Hematopoietic multipotent progenitor cell treated with erythropoietin and hydrocortisone succinate and interleukin-3 and kit ligand, for 8 days (in vitro differentiated cells): ENCODE results near the gene CTNNA3.

Source experiments
- DNase-seq: peaks from one replicate; pipeline ENCODE4 v3.0.0-alpha.2; 2015

Gene CTNNA3

GRCh38 chr10:67098461-67098860 is 597.5 kb downstream of the CTNNA3 start:
- DNase-seq = no peak

GRCh38 chr10:67095531-67095930 is 600.5 kb downstream of the CTNNA3 start:
- no peak for DNase-seq

- no peak for DNase-seq
These were observed 608.0 kb downstream of the CTNNA3 start for GRCh38 chr10:67088036-67088435.

GRCh38 chr10:67087135-67087425 is 608.9 kb downstream of the CTNNA3 start:
- DNase-seq = no peak

GRCh38 chr10:67086327-67087134 is 609.5 kb downstream of the CTNNA3 start:
- DNase-seq = no peak

- peak; percentile 77 for DNase-seq
These were observed 616.9 kb downstream of the CTNNA3 start for GRCh38 chr10:67079126-67079525.

GRCh38 chr10:67077376-67077775 is 618.6 kb downstream of the CTNNA3 start:
- DNase-seq = no peak

GRCh38 chr10:67076144-67076543 is 619.9 kb downstream of the CTNNA3 start:
- DNase-seq = no peak

- no peak for DNase-seq
These were observed 620.5 kb downstream of the CTNNA3 start for GRCh38 chr10:67075491-67075971.

GRCh38 chr10:67072654-67073053 is 623.3 kb downstream of the CTNNA3 start:
- DNase-seq = no peak

GRCh38 chr10:67050415-67050814 is 645.6 kb downstream of the CTNNA3 start:
- DNase-seq = no peak

GRCh38 chr10:67049988-67050387 is 646.0 kb downstream of the CTNNA3 start:
- DNase-seq = no peak

- no peak for DNase-seq
These were observed 649.5 kb downstream of the CTNNA3 start for GRCh38 chr10:67046507-67046906.

GRCh38 chr10:67045404-67045803 is 650.6 kb downstream of the CTNNA3 start:
- no peak for DNase-seq

GRCh38 chr10:67043041-67043440 is 653.0 kb downstream of the CTNNA3 start:
- DNase-seq = no peak

GRCh38 chr10:67036808-67037207 is 659.2 kb downstream of the CTNNA3 start:
- no peak for DNase-seq

GRCh38 chr10:67033878-67034277 is 662.1 kb downstream of the CTNNA3 start:
- no peak for DNase-seq

GRCh38 chr10:67022099-67022498 is 673.9 kb downstream of the CTNNA3 start:
- no peak for DNase-seq

GRCh38 chr10:67017218-67017617 is 678.8 kb downstream of the CTNNA3 start:
- no peak for DNase-seq

GRCh38 chr10:67015225-67015624 is 680.8 kb downstream of the CTNNA3 start:
- DNase-seq = no peak

- DNase-seq = no peak
These were observed 684.0 kb downstream of the CTNNA3 start for GRCh38 chr10:67011981-67012380.

GRCh38 chr10:67011480-67011879 is 684.5 kb downstream of the CTNNA3 start:
- DNase-seq = no peak

GRCh38 chr10:67005981-67006380 is 690.0 kb downstream of the CTNNA3 start:
- DNase-seq = no peak

- DNase-seq = no peak
These were observed 691.3 kb downstream of the CTNNA3 start for GRCh38 chr10:67004690-67005089.
